ENCODE results near the gene TBC1D5.

DNA sequence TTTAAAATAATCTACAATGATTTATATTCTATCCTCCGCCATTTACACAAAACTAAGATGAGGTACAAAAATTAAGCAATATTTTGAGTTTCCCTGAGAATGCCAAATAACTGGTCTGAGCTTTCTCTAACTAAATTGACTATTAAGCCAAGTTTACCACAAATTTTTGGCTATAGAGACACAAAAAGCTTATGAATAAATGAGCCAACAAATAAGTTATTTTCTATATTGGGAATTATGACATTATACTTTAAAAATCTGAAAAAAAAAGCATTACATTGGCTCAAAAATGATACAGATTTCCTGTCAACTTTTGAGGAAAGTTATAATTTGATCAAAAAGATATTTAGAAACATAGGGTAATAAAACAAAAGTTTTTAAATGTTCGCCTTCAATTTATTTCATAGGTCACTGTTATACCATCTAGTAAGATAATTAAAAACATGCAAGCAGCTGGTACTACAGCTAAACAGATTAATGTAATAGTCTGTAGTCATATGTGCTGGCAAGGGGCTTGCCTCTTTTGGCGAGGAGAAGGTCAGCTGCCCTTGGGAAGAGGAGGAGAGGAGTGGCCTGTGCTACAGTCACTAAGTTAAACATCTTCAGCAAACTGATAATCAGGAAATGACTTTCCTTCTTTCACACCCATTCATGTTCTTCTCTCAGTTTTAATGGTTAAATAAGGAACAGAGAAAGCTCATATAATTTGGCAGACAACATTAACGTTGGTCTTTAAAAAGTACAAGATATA lies 318.5 kb downstream of the TBC1D5 start:
- TF ChIP-seq, protein P1, sequence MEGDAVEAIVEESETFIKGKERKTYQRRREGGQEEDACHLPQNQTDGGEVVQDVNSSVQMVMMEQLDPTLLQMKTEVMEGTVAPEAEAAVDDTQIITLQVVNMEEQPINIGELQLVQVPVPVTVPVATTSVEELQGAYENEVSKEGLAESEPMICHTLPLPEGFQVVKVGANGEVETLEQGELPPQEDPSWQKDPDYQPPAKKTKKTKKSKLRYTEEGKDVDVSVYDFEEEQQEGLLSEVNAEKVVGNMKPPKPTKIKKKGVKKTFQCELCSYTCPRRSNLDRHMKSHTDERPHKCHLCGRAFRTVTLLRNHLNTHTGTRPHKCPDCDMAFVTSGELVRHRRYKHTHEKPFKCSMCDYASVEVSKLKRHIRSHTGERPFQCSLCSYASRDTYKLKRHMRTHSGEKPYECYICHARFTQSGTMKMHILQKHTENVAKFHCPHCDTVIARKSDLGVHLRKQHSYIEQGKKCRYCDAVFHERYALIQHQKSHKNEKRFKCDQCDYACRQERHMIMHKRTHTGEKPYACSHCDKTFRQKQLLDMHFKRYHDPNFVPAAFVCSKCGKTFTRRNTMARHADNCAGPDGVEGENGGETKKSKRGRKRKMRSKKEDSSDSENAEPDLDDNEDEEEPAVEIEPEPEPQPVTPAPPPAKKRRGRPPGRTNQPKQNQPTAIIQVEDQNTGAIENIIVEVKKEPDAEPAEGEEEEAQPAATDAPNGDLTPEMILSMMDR (IDR thresholded peaks at IDR 0.05; ENCODE audit: low read depth, low read length, poor library complexity, severe bottlenecking): no peak
- TF ChIP-seq EZH2phosphoT487 (IDR thresholded peaks at IDR 0.05; ENCODE audit: borderline replicate concordance, low read length): no peak
